HepG2 (cell line): ENCODE results near the gene ZNF584. TPM values are rescaled to one million over a fixed set of nuclear protein-coding genes. Genes with fewer than 3 reads are reported as not detected.
A peak's percentile ranks its signal among the peaks of the same experiment; 100 is the strongest.

Experiments
- ATAC-seq: fragments of 200-7000 bp; cut with Tn5 transposase; 3 replicates; pipeline ENCODE4 v1.9.1; 2020; ENCODE audit warnings: mild to moderate bottlenecking, moderate library complexity
- BruUV-seq: library from RNA; stranded (reverse); fragments of 400-500 nt; replicated peaks from 2 replicates; lab custom pipeline; 2021; lab: Mats Ljungman, UMichigan
- CTCF ChIA-PET: fragments of 300-600 bp; formaldehyde crosslinking; extraction: SDS; loops from one replicate; lab custom pipeline; 2021; ENCODE audit warnings: low total read pairs, inconsistent platforms, low intra/inter-chr PET ratio; lab: Yijun Ruan, JAX
- POLR2A ChIA-PET: fragments of 350-600 bp; sonication (Branson Sonifier 250); formaldehyde crosslinking; loops from one replicate; lab custom pipeline; 2020; ENCODE audit warnings: antibody characterized with exemption, inconsistent platforms; lab: Yijun Ruan, JAX
- DNase-seq: peaks from one replicate; pipeline ENCODE4 v3.0.0-alpha.2; 2015; ENCODE audit warnings: low spot score
- FAIRE-seq: peaks from 3 replicates; lab custom pipeline; 2011; peaks lifted over from hg19 to GRCh38; lab: Jason Lieb, UNC
- H2AFZ ChIP-seq: one replicate; pipeline ENCODE4 v1.6.1; 2011; ENCODE audit warnings: low read length, inconsistent platforms
- H3K27ac ChIP-seq: fragments of 300-600 bp; 3 replicates; pipeline ENCODE4 v1.8.0; 2011; ENCODE audit warnings: mixed run types, mild to moderate bottlenecking, mixed read lengths, low read length, inconsistent platforms; ENCODE audit not compliant: insufficient read depth; ENCODE audit errors: extremely low read length
- H3K27me3 ChIP-seq, 2 experiments: fragments of 200-600 bp in 1 of 2; 2 replicates in 1 of 2; 3 replicates in 1 of 2; pipeline versions ENCODE4 v1.6.0 to v1.8.0; 2011; ENCODE audit warnings: low read length in 2 of 2, mild to moderate bottlenecking in 2 of 2, moderate library complexity in 2 of 2, inconsistent platforms in 1 of 2; ENCODE audit not compliant: insufficient read depth in 2 of 2, control insufficient read depth in 1 of 2
- H3K36me3 ChIP-seq, 2 experiments: fragments of 200-600 bp in 1 of 2; replicated peaks in 1 of 2; 2 replicates in 1 of 2; 3 replicates in 1 of 2; pipeline versions ENCODE4 v1.5.1 to v1.8.0; 2011; ENCODE audit warnings: low read length in 2 of 2, inconsistent platforms in 1 of 2; ENCODE audit not compliant: insufficient read depth in 2 of 2, control insufficient read depth in 1 of 2
- H3K4me1 ChIP-seq: 2 replicates; pipeline ENCODE4 v1.5.1; 2012; ENCODE audit warnings: low read length, inconsistent platforms; ENCODE audit not compliant: insufficient read depth
- H3K4me2 ChIP-seq: 2 replicates; pipeline ENCODE4 v1.6.0; 2011; ENCODE audit warnings: low read depth, low read length, inconsistent platforms
- H3K4me3 ChIP-seq, 3 experiments: fragments of 200-600 bp in 1 of 3; sonication (generic), shearing (Covaris generic) in 1 of 3; replicated peaks in 1 of 3; 2 replicates each; pipeline ENCODE4 v1.5.1; 2011 to 2016; ENCODE audit warnings: low read length in 3 of 3, inconsistent platforms in 2 of 3, low read depth in 2 of 3, mild to moderate bottlenecking in 2 of 3, control low read depth in 1 of 3, mixed read lengths in 1 of 3; ENCODE audit not compliant: insufficient read depth in 1 of 3
- H3K79me2 ChIP-seq: one replicate; pipeline ENCODE4 v1.6.1; 2011; ENCODE audit warnings: low read length, inconsistent platforms; ENCODE audit not compliant: insufficient read depth
- H3K9ac ChIP-seq: 2 replicates; pipeline ENCODE4 v1.6.0; 2011; ENCODE audit warnings: mild to moderate bottlenecking, low read depth, low read length, inconsistent platforms; ENCODE audit not compliant: insufficient read depth
- H3K9me3 ChIP-seq: 2 replicates; pipeline ENCODE4 v1.5.1; 2012; ENCODE audit warnings: mild to moderate bottlenecking, low read length
- H4K20me1 ChIP-seq: 2 replicates; pipeline ENCODE4 v1.6.0; 2011; ENCODE audit warnings: inconsistent platforms, mild to moderate bottlenecking, low read length, moderate library complexity; ENCODE audit not compliant: insufficient read depth
- HOXA7 ChIP-seq: sonication (generic); formaldehyde crosslinking; IDR thresholded peaks from 2 replicates; pipeline ENCODE4 v1.8.1; 2022; ENCODE audit warnings: mild to moderate bottlenecking, missing genetic modification reagents, moderate library complexity
- KDM2A ChIP-seq: sonication (generic); formaldehyde crosslinking; IDR thresholded peaks from 2 replicates; pipeline ENCODE4 v1.4.0; 2020; ENCODE audit warnings: low read depth, missing genetic modification reagents, borderline replicate concordance
- KDM3A ChIP-seq: IDR thresholded peaks from 2 replicates; pipeline ENCODE4 v1.6.1; 2018; ENCODE audit warnings: low read depth, missing compliant biosample characterization
- POLR2AphosphoS5 ChIP-seq: IDR thresholded peaks from 2 replicates; pipeline ENCODE4 v1.6.1; 2012; ENCODE audit warnings: low read depth, low read length
- PRPF4 ChIP-seq: fragments of 200-400 bp; formaldehyde crosslinking; IDR thresholded peaks from 2 replicates; pipeline ENCODE4 v1.6.1; 2016; ENCODE audit warnings: low read length, low read depth; ENCODE audit not compliant: poor library complexity, severe bottlenecking
- ZMAT3 ChIP-seq: sonication (generic); formaldehyde crosslinking; conservative IDR thresholded peaks from 2 replicates; pipeline ENCODE4 v1.7.0; 2021; ENCODE audit warnings: missing genetic modification reagents
- ZNF547 ChIP-seq: sonication (generic); formaldehyde crosslinking; IDR thresholded peaks from 2 replicates; pipeline ENCODE4 v1.5.1; 2020; ENCODE audit warnings: mild to moderate bottlenecking, missing genetic modification reagents
- ZNF7 ChIP-seq: IDR thresholded peaks from 2 replicates; pipeline ENCODE4 v1.6.1; 2016; ENCODE audit warnings: missing biosample characterization, missing genetic modification reagents
- ZSCAN21 ChIP-seq: sonication (generic); formaldehyde crosslinking; IDR thresholded peaks from 2 replicates; pipeline ENCODE4 v1.8.0; 2022; ENCODE audit warnings: mild to moderate bottlenecking, missing genetic modification reagents, moderate library complexity, borderline replicate concordance
- WGBS: methylation state at CpG from one replicate; pipeline ENCODE4 v1.1.6; 2017; ENCODE audit warnings: low lambda C conversion rate; 5-methylcytosine and 5-hydroxymethylcytosine counted together
- in situ Hi-C: cut with HindIII; loops from 2 replicates; pipeline ENCODE4 v1.10.0; 2017; ENCODE audit warnings: low pct_unique_long_range_greater_than_20kb; ENCODE audit not compliant: extremely low pct_ligation_motif_present
- intact Hi-C: fragments of 100-400 bp; cut with micrococcal nuclease; formaldehyde crosslinking; loops from one replicate; pipeline ENCODE4 v1.10.0; 2022; ENCODE audit not compliant: unreplicated experiment
- polyA plus RNA-seq, 8 experiments: library from polyadenylated mRNA; depleted of rRNA in 3 of 8; stranded (reverse) in 7 of 8; unstranded in 1 of 8; fragments of >200 nt; fragmentation: Illumina TruSeq in 4 of 8; extraction: Trizol in 4 of 8; gene quantifications; 2 replicates each; pipeline versions ENCODE4 v1.2.1 to v1.2.3, GENCODE V29; 2011 to 2016; ENCODE audit warnings: low read depth in 4 of 8, missing spikeins in 1 of 8, mixed read lengths in 1 of 8; ENCODE audit not compliant: insufficient read depth in 1 of 8
- total RNA-seq, 5 experiments: library from RNA; depleted of rRNA; stranded (reverse); fragments of >200 nt; fragmentation: Illumina TruSeq; extraction: Trizol; gene quantifications; 2 replicates each; pipeline ENCODE4 v1.2.3, GENCODE V29; 2016; ENCODE audit warnings: low read depth in 1 of 5
- TF ChIP-seq, protein P1 (sequence below): sonication (generic); formaldehyde crosslinking; IDR thresholded peaks from 2 replicates; pipeline ENCODE4 v1.5.0; 2020; ENCODE audit warnings: mild to moderate bottlenecking, missing genetic modification reagents, borderline replicate concordance
- TF ChIP-seq, protein P2 (sequence below): sonication (generic); formaldehyde crosslinking; IDR thresholded peaks from 2 replicates; pipeline ENCODE4 v1.5.0; 2020; ENCODE audit warnings: mild to moderate bottlenecking, missing genetic modification reagents
- TF ChIP-seq, protein P3 (sequence below): sonication (generic); formaldehyde crosslinking; conservative IDR thresholded peaks from 2 replicates; pipeline ENCODE4 v1.8.0; 2022; ENCODE audit warnings: mild to moderate bottlenecking, moderate library complexity, missing genetic modification reagents

Gene ZNF584
- total and polyA plus RNA-seq, 2 of the 13 experiments (the other 11 are each of a cell fraction or from before 2014, with no cell fraction given): 2.4 to 7.0 TPM

DNA sequence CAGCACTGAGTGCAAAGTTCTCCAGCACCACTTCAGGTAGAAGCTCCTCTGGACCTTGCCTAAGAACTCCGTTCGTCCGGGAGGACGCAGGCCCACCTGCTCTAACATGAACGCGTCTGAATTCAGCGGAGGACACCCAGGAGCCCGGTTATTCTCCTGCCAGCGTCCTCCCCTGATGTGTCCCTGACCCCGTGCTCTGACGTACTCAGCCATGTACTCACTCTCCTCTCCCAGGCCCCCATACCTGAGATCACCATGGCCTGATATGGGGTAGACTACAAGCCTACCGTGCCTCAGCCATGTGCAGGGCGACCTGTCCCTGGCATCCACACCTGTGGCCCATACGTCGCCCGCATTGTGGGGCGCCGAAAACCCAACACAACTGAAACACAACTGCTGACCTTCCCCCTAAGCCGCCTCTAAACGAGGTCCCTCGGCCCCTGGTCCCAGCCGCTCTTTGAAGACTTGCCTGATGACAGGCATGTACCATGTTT, 744 bp upstream of the ZNF584 start:
- ATAC-seq (peak; percentile 74), DNase-seq (peak; percentile 57), FAIRE-seq (no peak)
- H3K27me3 ChIP-seq: no peaks in the 10 kb centered on the region; a peak in 1 of 5 replicates
- peak overlapping the region; percentile 85 for H3K27ac ChIP-seq
- H3K4me3 ChIP-seq: peak overlapping the region; percentile 89 to 98 (median 95)
- in situ Hi-C loops (no loop called here), intact Hi-C loops (loop anchor here (5.0 kb wide), 3 partner anchors 45 to 80 kb away; partner anchors contain the start of genes ZNF324, ZNF324B and ZSCAN22)
- no peak overlapping the region for H2AFZ ChIP-seq
- peaks cover 38% of the 10 kb centered on the region for H3K4me1 ChIP-seq
- ChIA-PET CTCF (no interaction called here), POLR2A (interaction anchor here (0.7 to 1.3 kb wide), 9 partner anchors 20 to 225 kb away, joined by 3 to 16 read pairs (median 5); partner anchors contain the start of genes A1BG, ZNF274, ZNF324B and ZNF497)
- peak overlapping the region; percentile 89 for H3K9ac ChIP-seq
- TSS peak; percentile 93 for BruUV-seq
- no peaks in the 10 kb centered on the region for H3K36me3 ChIP-seq
- no peaks in the 10 kb centered on the region for H3K9me3 ChIP-seq
- peak overlapping the region; percentile 93 for H3K4me2 ChIP-seq
- H4K20me1 ChIP-seq: no peaks in the 10 kb centered on the region
- WGBS: 3% methylated on average over 15 of the region's 22 CpGs
- H3K79me2 ChIP-seq: peaks cover 21% of the 10 kb centered on the region
- TF ChIP-seq HOXA7 (no peak), KDM3A (peak; percentile 39; the same call in 1 of the 2 replicates), PRPF4 (no peak), KDM2A (CRISPR knock-in tag) (peak; percentile 5; the same call in 1 of the 2 replicates), POLR2AphosphoS5 (no peak), ZNF7 (no peak), ZSCAN21 (CRISPR knock-in tag) (no peak), ZNF547 (CRISPR knock-in tag) (no peak), ZMAT3 (CRISPR knock-in tag) (no peak)
- TF ChIP-seq, protein P1, sequence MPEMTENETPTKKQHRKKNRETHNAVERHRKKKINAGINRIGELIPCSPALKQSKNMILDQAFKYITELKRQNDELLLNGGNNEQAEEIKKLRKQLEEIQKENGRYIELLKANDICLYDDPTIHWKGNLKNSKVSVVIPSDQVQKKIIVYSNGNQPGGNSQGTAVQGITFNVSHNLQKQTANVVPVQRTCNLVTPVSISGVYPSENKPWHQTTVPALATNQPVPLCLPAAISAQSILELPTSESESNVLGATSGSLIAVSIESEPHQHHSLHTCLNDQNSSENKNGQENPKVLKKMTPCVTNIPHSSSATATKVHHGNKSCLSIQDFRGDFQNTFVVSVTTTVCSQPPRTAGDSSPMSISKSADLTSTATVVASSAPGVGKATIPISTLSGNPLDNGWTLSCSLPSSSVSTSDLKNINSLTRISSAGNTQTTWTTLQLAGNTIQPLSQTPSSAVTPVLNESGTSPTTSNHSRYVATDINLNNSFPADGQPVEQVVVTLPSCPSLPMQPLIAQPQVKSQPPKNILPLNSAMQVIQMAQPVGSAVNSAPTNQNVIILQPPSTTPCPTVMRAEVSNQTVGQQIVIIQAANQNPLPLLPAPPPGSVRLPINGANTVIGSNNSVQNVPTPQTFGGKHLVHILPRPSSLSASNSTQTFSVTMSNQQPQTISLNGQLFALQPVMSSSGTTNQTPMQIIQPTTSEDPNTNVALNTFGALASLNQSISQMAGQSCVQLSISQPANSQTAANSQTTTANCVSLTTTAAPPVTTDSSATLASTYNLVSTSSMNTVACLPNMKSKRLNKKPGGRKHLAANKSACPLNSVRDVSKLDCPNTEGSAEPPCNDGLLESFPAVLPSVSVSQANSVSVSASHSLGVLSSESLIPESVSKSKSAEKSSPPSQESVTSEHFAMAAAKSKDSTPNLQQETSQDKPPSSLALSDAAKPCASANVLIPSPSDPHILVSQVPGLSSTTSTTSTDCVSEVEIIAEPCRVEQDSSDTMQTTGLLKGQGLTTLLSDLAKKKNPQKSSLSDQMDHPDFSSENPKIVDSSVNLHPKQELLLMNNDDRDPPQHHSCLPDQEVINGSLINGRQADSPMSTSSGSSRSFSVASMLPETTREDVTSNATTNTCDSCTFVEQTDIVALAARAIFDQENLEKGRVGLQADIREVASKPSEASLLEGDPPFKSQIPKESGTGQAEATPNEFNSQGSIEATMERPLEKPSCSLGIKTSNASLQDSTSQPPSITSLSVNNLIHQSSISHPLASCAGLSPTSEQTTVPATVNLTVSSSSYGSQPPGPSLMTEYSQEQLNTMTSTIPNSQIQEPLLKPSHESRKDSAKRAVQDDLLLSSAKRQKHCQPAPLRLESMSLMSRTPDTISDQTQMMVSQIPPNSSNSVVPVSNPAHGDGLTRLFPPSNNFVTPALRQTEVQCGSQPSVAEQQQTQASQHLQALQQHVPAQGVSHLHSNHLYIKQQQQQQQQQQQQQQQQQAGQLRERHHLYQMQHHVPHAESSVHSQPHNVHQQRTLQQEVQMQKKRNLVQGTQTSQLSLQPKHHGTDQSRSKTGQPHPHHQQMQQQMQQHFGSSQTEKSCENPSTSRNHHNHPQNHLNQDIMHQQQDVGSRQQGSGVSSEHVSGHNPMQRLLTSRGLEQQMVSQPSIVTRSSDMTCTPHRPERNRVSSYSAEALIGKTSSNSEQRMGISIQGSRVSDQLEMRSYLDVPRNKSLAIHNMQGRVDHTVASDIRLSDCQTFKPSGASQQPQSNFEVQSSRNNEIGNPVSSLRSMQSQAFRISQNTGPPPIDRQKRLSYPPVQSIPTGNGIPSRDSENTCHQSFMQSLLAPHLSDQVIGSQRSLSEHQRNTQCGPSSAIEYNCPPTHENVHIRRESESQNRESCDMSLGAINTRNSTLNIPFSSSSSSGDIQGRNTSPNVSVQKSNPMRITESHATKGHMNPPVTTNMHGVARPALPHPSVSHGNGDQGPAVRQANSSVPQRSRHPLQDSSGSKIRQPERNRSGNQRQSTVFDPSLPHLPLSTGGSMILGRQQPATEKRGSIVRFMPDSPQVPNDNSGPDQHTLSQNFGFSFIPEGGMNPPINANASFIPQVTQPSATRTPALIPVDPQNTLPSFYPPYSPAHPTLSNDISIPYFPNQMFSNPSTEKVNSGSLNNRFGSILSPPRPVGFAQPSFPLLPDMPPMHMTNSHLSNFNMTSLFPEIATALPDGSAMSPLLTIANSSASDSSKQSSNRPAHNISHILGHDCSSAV: no peak
- TF ChIP-seq, protein P2, sequence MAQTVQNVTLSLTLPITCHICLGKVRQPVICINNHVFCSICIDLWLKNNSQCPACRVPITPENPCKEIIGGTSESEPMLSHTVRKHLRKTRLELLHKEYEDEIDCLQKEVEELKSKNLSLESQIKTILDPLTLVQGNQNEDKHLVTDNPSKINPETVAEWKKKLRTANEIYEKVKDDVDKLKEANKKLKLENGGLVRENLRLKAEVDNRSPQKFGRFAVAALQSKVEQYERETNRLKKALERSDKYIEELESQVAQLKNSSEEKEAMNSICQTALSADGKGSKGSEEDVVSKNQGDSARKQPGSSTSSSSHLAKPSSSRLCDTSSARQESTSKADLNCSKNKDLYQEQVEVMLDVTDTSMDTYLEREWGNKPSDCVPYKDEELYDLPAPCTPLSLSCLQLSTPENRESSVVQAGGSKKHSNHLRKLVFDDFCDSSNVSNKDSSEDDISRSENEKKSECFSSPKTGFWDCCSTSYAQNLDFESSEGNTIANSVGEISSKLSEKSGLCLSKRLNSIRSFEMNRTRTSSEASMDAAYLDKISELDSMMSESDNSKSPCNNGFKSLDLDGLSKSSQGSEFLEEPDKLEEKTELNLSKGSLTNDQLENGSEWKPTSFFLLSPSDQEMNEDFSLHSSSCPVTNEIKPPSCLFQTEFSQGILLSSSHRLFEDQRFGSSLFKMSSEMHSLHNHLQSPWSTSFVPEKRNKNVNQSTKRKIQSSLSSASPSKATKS: no peak
- TF ChIP-seq, protein P3, sequence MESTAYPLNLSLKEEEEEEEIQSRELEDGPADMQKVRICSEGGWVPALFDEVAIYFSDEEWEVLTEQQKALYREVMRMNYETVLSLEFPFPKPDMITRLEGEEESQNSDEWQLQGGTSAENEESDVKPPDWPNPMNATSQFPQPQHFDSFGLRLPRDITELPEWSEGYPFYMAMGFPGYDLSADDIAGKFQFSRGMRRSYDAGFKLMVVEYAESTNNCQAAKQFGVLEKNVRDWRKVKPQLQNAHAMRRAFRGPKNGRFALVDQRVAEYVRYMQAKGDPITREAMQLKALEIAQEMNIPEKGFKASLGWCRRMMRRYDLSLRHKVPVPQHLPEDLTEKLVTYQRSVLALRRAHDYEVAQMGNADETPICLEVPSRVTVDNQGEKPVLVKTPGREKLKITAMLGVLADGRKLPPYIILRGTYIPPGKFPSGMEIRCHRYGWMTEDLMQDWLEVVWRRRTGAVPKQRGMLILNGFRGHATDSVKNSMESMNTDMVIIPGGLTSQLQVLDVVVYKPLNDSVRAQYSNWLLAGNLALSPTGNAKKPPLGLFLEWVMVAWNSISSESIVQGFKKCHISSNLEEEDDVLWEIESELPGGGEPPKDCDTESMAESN: no peak
